Liver (tissue), 3 donors: ENCODE results near the gene AXIN1.

Experiments
- ATF3 ChIP-seq: IDR thresholded peaks from 2 replicates; pipeline ENCODE4 v1.6.1; 2016; ENCODE audit warnings: antibody characterized with exemption
- CTCF ChIP-seq: fragments of 150-350 bp; IDR thresholded peaks from 2 replicates; pipeline ENCODE4 v1.5.1; 2017; ENCODE audit warnings: improper control_type of control experiment, low read depth, low read length; ENCODE audit not compliant: missing input control
- EGR1 ChIP-seq, 2 donors: IDR thresholded peaks; 2 replicates each; pipeline ENCODE4 v1.6.1; 2016 to 2018; ENCODE audit warnings: antibody characterized with exemption in 2 of 2, low read depth in 2 of 2
- JUND ChIP-seq, 2 donors: IDR thresholded peaks; 2 replicates each; pipeline ENCODE4 v1.6.1; 2016; ENCODE audit warnings: antibody characterized with exemption in 2 of 2
- RAD21 ChIP-seq, 2 donors: IDR thresholded peaks; 2 replicates each; pipeline ENCODE4 v1.6.1; 2016; ENCODE audit warnings: antibody characterized with exemption in 2 of 2, mild to moderate bottlenecking in 2 of 2
- RXRA ChIP-seq, 2 donors: IDR thresholded peaks; 2 replicates each; pipeline ENCODE4 v1.6.1; 2017 to 2018; ENCODE audit warnings: antibody characterized with exemption in 2 of 2, mild to moderate bottlenecking in 1 of 2
- YY1 ChIP-seq: IDR thresholded peaks from 2 replicates; pipeline ENCODE4 v1.6.1; 2016; ENCODE audit warnings: antibody characterized with exemption, mild to moderate bottlenecking
- ZBTB33 ChIP-seq: IDR thresholded peaks from 2 replicates; pipeline ENCODE4 v1.6.1; 2016; ENCODE audit warnings: antibody characterized with exemption
- TF ChIP-seq, protein P1 (sequence below): IDR thresholded peaks from 2 replicates; pipeline ENCODE4 v1.6.1; 2016; ENCODE audit warnings: antibody characterized with exemption, mild to moderate bottlenecking
- TF ChIP-seq, protein P2 (sequence below): IDR thresholded peaks from 2 replicates; pipeline ENCODE4 v1.6.1; 2016; ENCODE audit warnings: antibody characterized with exemption
- donor health status: healthy.
- donor health status: healthy.

DNA sequence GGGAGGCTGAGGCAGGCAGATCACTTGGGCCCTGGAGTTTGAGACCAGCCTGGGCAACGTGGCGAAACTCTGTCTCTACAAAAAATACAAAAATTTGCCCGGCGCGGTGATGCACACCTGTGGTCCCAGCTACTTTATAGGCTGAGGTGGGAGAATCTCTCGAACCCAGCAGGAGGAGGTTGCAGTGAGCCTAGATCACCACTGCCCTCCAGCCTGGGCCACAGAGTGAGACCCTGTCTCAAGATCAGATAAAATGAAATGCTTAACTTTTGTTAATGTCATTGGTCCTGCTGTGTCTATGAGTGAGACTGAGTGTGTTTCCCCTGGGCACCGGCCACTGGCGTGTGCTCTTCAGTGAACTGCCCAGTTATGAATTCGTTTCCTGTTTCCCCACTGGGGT, 107.4 kb downstream of the AXIN1 start:
- no peak for TF ChIP-seq CTCF
- TF ChIP-seq YY1: no peak
- TF ChIP-seq JUND (IDR thresholded peaks at IDR 0.05): no peak
- TF ChIP-seq EGR1 (IDR thresholded peaks at IDR 0.05; ENCODE audit: low read depth in 2 of 2): no peak
- no peak for TF ChIP-seq RAD21 (IDR thresholded peaks at IDR 0.05)
- TF ChIP-seq, protein P1, sequence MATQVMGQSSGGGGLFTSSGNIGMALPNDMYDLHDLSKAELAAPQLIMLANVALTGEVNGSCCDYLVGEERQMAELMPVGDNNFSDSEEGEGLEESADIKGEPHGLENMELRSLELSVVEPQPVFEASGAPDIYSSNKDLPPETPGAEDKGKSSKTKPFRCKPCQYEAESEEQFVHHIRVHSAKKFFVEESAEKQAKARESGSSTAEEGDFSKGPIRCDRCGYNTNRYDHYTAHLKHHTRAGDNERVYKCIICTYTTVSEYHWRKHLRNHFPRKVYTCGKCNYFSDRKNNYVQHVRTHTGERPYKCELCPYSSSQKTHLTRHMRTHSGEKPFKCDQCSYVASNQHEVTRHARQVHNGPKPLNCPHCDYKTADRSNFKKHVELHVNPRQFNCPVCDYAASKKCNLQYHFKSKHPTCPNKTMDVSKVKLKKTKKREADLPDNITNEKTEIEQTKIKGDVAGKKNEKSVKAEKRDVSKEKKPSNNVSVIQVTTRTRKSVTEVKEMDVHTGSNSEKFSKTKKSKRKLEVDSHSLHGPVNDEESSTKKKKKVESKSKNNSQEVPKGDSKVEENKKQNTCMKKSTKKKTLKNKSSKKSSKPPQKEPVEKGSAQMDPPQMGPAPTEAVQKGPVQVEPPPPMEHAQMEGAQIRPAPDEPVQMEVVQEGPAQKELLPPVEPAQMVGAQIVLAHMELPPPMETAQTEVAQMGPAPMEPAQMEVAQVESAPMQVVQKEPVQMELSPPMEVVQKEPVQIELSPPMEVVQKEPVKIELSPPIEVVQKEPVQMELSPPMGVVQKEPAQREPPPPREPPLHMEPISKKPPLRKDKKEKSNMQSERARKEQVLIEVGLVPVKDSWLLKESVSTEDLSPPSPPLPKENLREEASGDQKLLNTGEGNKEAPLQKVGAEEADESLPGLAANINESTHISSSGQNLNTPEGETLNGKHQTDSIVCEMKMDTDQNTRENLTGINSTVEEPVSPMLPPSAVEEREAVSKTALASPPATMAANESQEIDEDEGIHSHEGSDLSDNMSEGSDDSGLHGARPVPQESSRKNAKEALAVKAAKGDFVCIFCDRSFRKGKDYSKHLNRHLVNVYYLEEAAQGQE: no peak
- TF ChIP-seq ZBTB33: no peak
- TF ChIP-seq RXRA (IDR thresholded peaks at IDR 0.05): no peak
- TF ChIP-seq, protein P2, sequence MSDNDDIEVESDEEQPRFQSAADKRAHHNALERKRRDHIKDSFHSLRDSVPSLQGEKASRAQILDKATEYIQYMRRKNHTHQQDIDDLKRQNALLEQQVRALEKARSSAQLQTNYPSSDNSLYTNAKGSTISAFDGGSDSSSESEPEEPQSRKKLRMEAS: no peak
- no peak for TF ChIP-seq ATF3
